ENCODE measurements around the gene ZGPAT.

DNA sequence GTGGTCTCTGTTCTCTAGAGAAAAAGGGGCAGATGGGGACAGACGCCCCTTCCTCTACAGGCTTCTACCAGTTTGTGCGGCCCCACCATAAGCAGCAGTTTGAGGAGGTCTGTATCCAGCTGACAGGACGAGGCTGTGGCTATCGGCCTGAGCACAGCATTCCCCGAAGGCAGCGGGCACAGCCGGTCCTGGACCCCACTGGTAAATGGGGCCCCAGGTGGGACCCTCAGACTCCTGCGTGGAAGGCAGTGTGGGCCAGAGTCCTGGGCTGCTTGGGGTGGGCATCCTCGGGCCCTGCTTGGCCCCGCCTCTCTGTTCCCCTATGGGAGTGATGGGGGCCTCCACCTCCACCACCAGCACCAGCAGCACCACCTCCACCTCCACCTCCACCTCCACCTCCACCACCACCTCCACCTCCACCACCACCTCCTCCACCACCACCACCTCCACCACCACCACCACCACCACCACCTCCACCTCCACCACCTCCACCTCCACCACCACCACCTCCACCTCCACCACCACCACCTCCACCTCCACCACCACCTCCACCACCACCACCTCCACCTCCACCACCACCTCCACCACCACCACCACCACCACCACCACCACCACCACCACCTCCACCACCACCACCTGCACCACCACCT is 14.6 kb upstream of the ZGPAT start:
- TF ChIP-seq POLR2AphosphoS5 (IDR thresholded peaks at IDR 0.05) (no peak), RAD21 (conservative IDR thresholded peaks at IDR 0.05) (no peak), EP300 (conservative IDR thresholded peaks at IDR 0.05; ENCODE audit: poor library complexity, severe bottlenecking) (no peak), MXI1 (conservative IDR thresholded peaks at IDR 0.05; ENCODE audit: poor library complexity, severe bottlenecking) (no peak), EZH2 (IDR thresholded peaks at IDR 0.05; ENCODE audit: borderline replicate concordance, insufficient read depth, low read length, poor library complexity, severe bottlenecking) (no peak), SMC3 (conservative IDR thresholded peaks at IDR 0.05; ENCODE audit: poor library complexity) (no peak)
- TF ChIP-seq, protein P1, sequence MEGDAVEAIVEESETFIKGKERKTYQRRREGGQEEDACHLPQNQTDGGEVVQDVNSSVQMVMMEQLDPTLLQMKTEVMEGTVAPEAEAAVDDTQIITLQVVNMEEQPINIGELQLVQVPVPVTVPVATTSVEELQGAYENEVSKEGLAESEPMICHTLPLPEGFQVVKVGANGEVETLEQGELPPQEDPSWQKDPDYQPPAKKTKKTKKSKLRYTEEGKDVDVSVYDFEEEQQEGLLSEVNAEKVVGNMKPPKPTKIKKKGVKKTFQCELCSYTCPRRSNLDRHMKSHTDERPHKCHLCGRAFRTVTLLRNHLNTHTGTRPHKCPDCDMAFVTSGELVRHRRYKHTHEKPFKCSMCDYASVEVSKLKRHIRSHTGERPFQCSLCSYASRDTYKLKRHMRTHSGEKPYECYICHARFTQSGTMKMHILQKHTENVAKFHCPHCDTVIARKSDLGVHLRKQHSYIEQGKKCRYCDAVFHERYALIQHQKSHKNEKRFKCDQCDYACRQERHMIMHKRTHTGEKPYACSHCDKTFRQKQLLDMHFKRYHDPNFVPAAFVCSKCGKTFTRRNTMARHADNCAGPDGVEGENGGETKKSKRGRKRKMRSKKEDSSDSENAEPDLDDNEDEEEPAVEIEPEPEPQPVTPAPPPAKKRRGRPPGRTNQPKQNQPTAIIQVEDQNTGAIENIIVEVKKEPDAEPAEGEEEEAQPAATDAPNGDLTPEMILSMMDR (IDR thresholded peaks at IDR 0.05; ENCODE audit: poor library complexity, severe bottlenecking), result no peak
